ENCODE measurements around the gene PLA2G4E. TPM values are rescaled to one million over a fixed set of nuclear protein-coding genes. Genes with fewer than 3 reads are reported as not detected.
A peak's percentile ranks its signal among the peaks of the same experiment; 100 is the strongest.

The PLA2G4E gene
- total and polyA plus RNA-seq, 5 donors: 0.06 to 0.26 (median 0.08) TPM

GRCh38 chr15:41990243-41990605 lies 30.6 kb downstream of the PLA2G4E start:
- DNase-seq: no peak
- 58% methylated on average over 7 of the region's 7 CpGs for WGBS

GRCh38 chr15:41989573-41990242 lies 31.1 kb downstream of the PLA2G4E start:
- Histone ChIP-seq H3K27ac (ENCODE audit: low read length) (no peak overlapping the region), H3K27me3 (ENCODE audit: control insufficient read depth, insufficient read depth) (no peaks in the 10 kb centered on the region), H3K9me3 (ENCODE audit: control insufficient read depth, low read length) (no peaks in the 10 kb centered on the region), H3K4me1 (ENCODE audit: control insufficient read depth, insufficient read depth, low read length) (no peaks in the 10 kb centered on the region), H3K4me3 (ENCODE audit: low read length) (no peak overlapping the region)
- WGBS: 18% methylated on average over 9 of the region's 9 CpGs
- DNase-seq (peak; percentile 77 to 94 (median 93)), ATAC-seq (peak; percentile 87 to 88)
- intact Hi-C loops (cut with DNase I): loop anchor here (2.0 to 10.0 kb wide), 4 partner anchors 67 to 155 kb away; no protein-coding TSS in a partner anchor

More at GRCh38 chr15:41990243-41990605, 30.6 kb downstream of the PLA2G4E start:
- no peaks in the 10 kb centered on the region for H3K4me1 ChIP-seq (ENCODE audit: control insufficient read depth, insufficient read depth, low read length)
- ATAC-seq: no peak
- intact Hi-C loops (cut with DNase I): loop anchor here in 2 of 4 donors (2.0 to 10.0 kb wide), 2 partner anchors 67 to 155 kb away; no protein-coding TSS in a partner anchor
- H3K27ac ChIP-seq (ENCODE audit: low read length): no peak overlapping the region
- no peak overlapping the region for H3K4me3 ChIP-seq (ENCODE audit: low read length)
- H3K9me3 ChIP-seq (ENCODE audit: control insufficient read depth, low read length): no peaks in the 10 kb centered on the region
- H3K27me3 ChIP-seq (ENCODE audit: control insufficient read depth, insufficient read depth): no peaks in the 10 kb centered on the region

- Histone ChIP-seq H3K27ac (ENCODE audit: low read length) (no peak overlapping the region), H3K27me3 (ENCODE audit: control insufficient read depth, insufficient read depth) (no peaks in the 10 kb centered on the region), H3K4me3 (ENCODE audit: low read length) (no peak overlapping the region), H3K4me1 (ENCODE audit: control insufficient read depth, insufficient read depth, low read length) (no peaks in the 10 kb centered on the region), H3K9me3 (ENCODE audit: control insufficient read depth, low read length) (no peaks in the 10 kb centered on the region)
- intact Hi-C loops (cut with DNase I): loop anchor here in 3 of 4 donors (2.0 to 5.0 kb wide), 3 partner anchors 68 to 148 kb away; no protein-coding TSS in a partner anchor
- 68% methylated on average over 21 of the region's 21 CpGs for WGBS
- ATAC-seq: peak in 1 of 2 donors; percentile 8
- no peak for DNase-seq
Measured at GRCh38 chr15:41988896-41989572, 31.8 kb downstream of the PLA2G4E start.

GRCh38 chr15:41987925-41988275 lies 32.9 kb downstream of the PLA2G4E start:
- ATAC-seq (no peak), DNase-seq (no peak)
- 89% methylated on average over 11 of the region's 11 CpGs for WGBS
- Histone ChIP-seq H3K27me3 (ENCODE audit: control insufficient read depth, insufficient read depth) (no peaks in the 10 kb centered on the region), H3K9me3 (ENCODE audit: control insufficient read depth, low read length) (no peaks in the 10 kb centered on the region), H3K4me1 (ENCODE audit: control insufficient read depth, insufficient read depth, low read length) (no peaks in the 10 kb centered on the region), H3K4me3 (ENCODE audit: low read length) (no peak overlapping the region), H3K27ac (ENCODE audit: low read length) (no peak overlapping the region)
- intact Hi-C loops (cut with DNase I): loop anchor here in 3 of 4 donors (2.0 to 5.0 kb wide), 3 partner anchors 69 to 149 kb away; no protein-coding TSS in a partner anchor

- 85% methylated on average over 17 of the region's 17 CpGs for WGBS
- Histone ChIP-seq H3K9me3 (ENCODE audit: control insufficient read depth, low read length) (no peaks in the 10 kb centered on the region), H3K4me1 (ENCODE audit: control insufficient read depth, insufficient read depth, low read length) (no peaks in the 10 kb centered on the region), H3K27ac (ENCODE audit: low read length) (no peak overlapping the region), H3K27me3 (ENCODE audit: control insufficient read depth, insufficient read depth) (no peaks in the 10 kb centered on the region), H3K4me3 (ENCODE audit: low read length) (no peak overlapping the region)
- ATAC-seq: no peak
- no peak for DNase-seq
- intact Hi-C loops (cut with DNase I): loop anchor here in 1 of 4 donors (5.0 kb wide), 1 partner anchor 150 kb away; no protein-coding TSS in a partner anchor
Measured at GRCh38 chr15:41987246-41987924, 33.5 kb downstream of the PLA2G4E start.

GRCh38 chr15:41985236-41986160 lies 35.3 kb downstream of the PLA2G4E start:
- H3K27me3 ChIP-seq (ENCODE audit: control insufficient read depth, insufficient read depth): no peaks in the 10 kb centered on the region
- peaks cover 4% of the 10 kb centered on the region for H3K4me1 ChIP-seq (ENCODE audit: control insufficient read depth, insufficient read depth, low read length)
- intact Hi-C loops (cut with DNase I): loop anchor here in 1 of 4 donors (5.0 kb wide), 1 partner anchor 152 kb away; no protein-coding TSS in a partner anchor
- no peaks in the 10 kb centered on the region for H3K9me3 ChIP-seq (ENCODE audit: control insufficient read depth, low read length)
- ATAC-seq (no peak), DNase-seq (no peak)
- 91% methylated on average over 19 of the region's 19 CpGs for WGBS
- H3K4me3 ChIP-seq (ENCODE audit: low read length): no peak overlapping the region
- H3K27ac ChIP-seq (ENCODE audit: low read length): no peak overlapping the region

GRCh38 chr15:41984622-41985021 lies 36.2 kb downstream of the PLA2G4E start:
- 93% methylated on average over 5 of the region's 5 CpGs for WGBS
- H3K27ac ChIP-seq (ENCODE audit: low read length): no peak overlapping the region
- intact Hi-C loops (cut with DNase I): loop anchor here in 1 of 4 donors (5.0 kb wide), 2 partner anchors 153 to 157 kb away; partner anchors contain the start of gene JMJD7
- ATAC-seq: no peak
- no peaks in the 10 kb centered on the region for H3K27me3 ChIP-seq (ENCODE audit: control insufficient read depth, insufficient read depth)
- H3K9me3 ChIP-seq (ENCODE audit: control insufficient read depth, low read length): no peaks in the 10 kb centered on the region
- DNase-seq: no peak
- no peak overlapping the region for H3K4me3 ChIP-seq (ENCODE audit: low read length)
- peaks cover 7% of the 10 kb centered on the region for H3K4me1 ChIP-seq (ENCODE audit: control insufficient read depth, insufficient read depth, low read length)

GRCh38 chr15:41983621-41984571 lies 36.9 kb downstream of the PLA2G4E start:
- ATAC-seq (no peak), DNase-seq (no peak)
- Histone ChIP-seq H3K9me3 (ENCODE audit: control insufficient read depth, low read length) (no peaks in the 10 kb centered on the region), H3K4me1 (ENCODE audit: control insufficient read depth, insufficient read depth, low read length) (peaks cover 7% of the 10 kb centered on the region), H3K27ac (ENCODE audit: low read length) (no peak overlapping the region), H3K27me3 (ENCODE audit: control insufficient read depth, insufficient read depth) (no peaks in the 10 kb centered on the region), H3K4me3 (ENCODE audit: low read length) (no peak overlapping the region)
- intact Hi-C loops (cut with DNase I): loop anchor here in 1 of 4 donors (5.0 kb wide), 1 partner anchor 157 kb away; the partner anchor contains the start of gene JMJD7
- WGBS: 96% methylated on average over 17 of the region's 17 CpGs

- H3K9me3 ChIP-seq (ENCODE audit: control insufficient read depth, low read length): no peaks in the 10 kb centered on the region
- DNase-seq (no peak), ATAC-seq (no peak)
- no peak overlapping the region for H3K27ac ChIP-seq (ENCODE audit: low read length)
- intact Hi-C loops (cut with DNase I): loop anchor here in 1 of 4 donors (5.0 kb wide), 1 partner anchor 156 kb away; the partner anchor contains the start of gene JMJD7
- H3K4me1 ChIP-seq (ENCODE audit: control insufficient read depth, insufficient read depth, low read length): peaks cover 7% of the 10 kb centered on the region
- no peaks in the 10 kb centered on the region for H3K27me3 ChIP-seq (ENCODE audit: control insufficient read depth, insufficient read depth)
- no peak overlapping the region for H3K4me3 ChIP-seq (ENCODE audit: low read length)
- WGBS: 73% methylated on average over 7 of the region's 7 CpGs
Measured at GRCh38 chr15:41983221-41983620, 37.6 kb downstream of the PLA2G4E start.
